A549 (cell line): Measurements from ENCODE around the gene ZDHHC22. TPM values are rescaled to one million over a fixed set of nuclear protein-coding genes. Genes with fewer than 3 reads are reported as not detected.

ENCODE experiments used
- ATAC-seq, 2 experiments: fragments of 200-7000 bp in 1 of 2; fragments of >200 bp in 1 of 2; cut with Nextera tagmentation in 1 of 2; cut with Tn5 transposase in 1 of 2; 3 replicates each; pipeline versions ENCODE4 v1.8.0 to v1.9.1; 2018 to 2020; ENCODE audit warnings: mild to moderate bottlenecking in 1 of 2, moderate library complexity in 1 of 2
- CTCF ChIA-PET: fragments of 300-600 bp; sonication (Branson Sonifier 250); formaldehyde crosslinking; extraction: SDS; loops from one replicate; lab custom pipeline; 2021; ENCODE audit warnings: antibody characterized with exemption, inconsistent platforms; lab: Yijun Ruan, JAX
- POLR2A ChIA-PET: fragments of 350-600 bp; formaldehyde crosslinking; extraction: SDS; loops from one replicate; lab custom pipeline; 2021; ENCODE audit warnings: antibody characterized with exemption, inconsistent platforms; lab: Yijun Ruan, JAX
- DNase-seq, 2 experiments: peaks; one replicate each; pipeline versions ENCODE4 v3.0.0 to v3.0.0-alpha.2; 2011 to 2016; ENCODE audit warnings: low read depth in 1 of 2, low spot score in 1 of 2
- FAIRE-seq: peaks from 2 replicates; lab custom pipeline; 2011; peaks lifted over from hg19 to GRCh38; lab: Jason Lieb, UNC
- H3K27ac ChIP-seq, 2 experiments: fragments of >200 bp; sonication (Bioruptor Twin); formaldehyde crosslinking; 3 replicates each; pipeline ENCODE4 v1.5.1; 2016 to 2017
- H3K4me1 ChIP-seq: fragments of >200 bp; sonication (Bioruptor Twin); formaldehyde crosslinking; 3 replicates; pipeline ENCODE4 v1.6.1; 2016
- H3K4me2 ChIP-seq: fragments of >200 bp; sonication (Bioruptor Twin); formaldehyde crosslinking; 3 replicates; pipeline ENCODE4 v1.6.1; 2016
- H3K4me3 ChIP-seq: fragments of >200 bp; sonication (Bioruptor Twin); formaldehyde crosslinking; 3 replicates; pipeline ENCODE4 v1.5.1; 2016
- H3K9me3 ChIP-seq: fragments of >200 bp; sonication (Bioruptor Twin); formaldehyde crosslinking; 3 replicates; pipeline ENCODE4 v1.6.1; 2016
- BHLHE40 ChIP-seq: IDR thresholded peaks from 2 replicates; pipeline ENCODE4 v1.6.1; 2012; ENCODE audit warnings: low read depth, low read length, inconsistent platforms
- CBX8 ChIP-seq: fragments of 200-600 bp; sonication (generic); IDR thresholded peaks from 2 replicates; pipeline ENCODE4 v1.6.1; 2016
- CEBPB ChIP-seq, 2 experiments: fragments of >200 bp in 1 of 2; sonication (Bioruptor Twin) in 1 of 2; formaldehyde crosslinking in 1 of 2; IDR thresholded peaks; 2 replicates each; pipeline ENCODE4 v1.6.1; 2012 to 2016
- CHD2 ChIP-seq: fragments of 150-350 bp; IDR thresholded peaks from 2 replicates; pipeline ENCODE4 v1.6.1; 2014; ENCODE audit warnings: low read length; ENCODE audit not compliant: partially characterized antibody
- FOSB ChIP-seq: fragments of 250-450 bp; sonication (Bioruptor Pico); IDR thresholded peaks from 2 replicates; pipeline ENCODE4 v1.5.0; 2020; ENCODE audit warnings: mild to moderate bottlenecking, moderate library complexity
- FOSL2 ChIP-seq, 2 experiments: fragments of 450-650 bp in 1 of 2; fragments of >200 bp in 1 of 2; sonication (Bioruptor Twin) in 1 of 2; formaldehyde crosslinking; IDR thresholded peaks; 2 replicates each; pipeline versions ENCODE4 v1.5.0 to v1.6.1; 2016 to 2020; ENCODE audit warnings: mild to moderate bottlenecking in 1 of 2, moderate library complexity in 1 of 2
- HEYL ChIP-seq: fragments of 250-450 bp; sonication (Bioruptor Pico); IDR thresholded peaks from 2 replicates; pipeline ENCODE4 v1.8.0; 2021; ENCODE audit warnings: mild to moderate bottlenecking, moderate library complexity
- HMGXB4 ChIP-seq: fragments of 250-450 bp; sonication (Bioruptor Pico); IDR thresholded peaks from 2 replicates; pipeline ENCODE4 v1.5.0; 2021; ENCODE audit warnings: mild to moderate bottlenecking, moderate library complexity, borderline replicate concordance
- HOXA7 ChIP-seq: fragments of 250-450 bp; sonication (Bioruptor Pico); IDR thresholded peaks from 2 replicates; pipeline ENCODE4 v1.5.0; 2020; ENCODE audit warnings: mild to moderate bottlenecking, moderate library complexity
- HOXB5 ChIP-seq: fragments of 250-450 bp; sonication (Bioruptor Pico); IDR thresholded peaks from 2 replicates; pipeline ENCODE4 v1.5.0; 2020; ENCODE audit warnings: mild to moderate bottlenecking, moderate library complexity
- KDM5A ChIP-seq: fragments of 200-600 bp; sonication (generic); IDR thresholded peaks from 2 replicates; pipeline ENCODE4 v1.6.1; 2016; ENCODE audit warnings: antibody characterized with exemption, mild to moderate bottlenecking
- MYC ChIP-seq: IDR thresholded peaks from 2 replicates; pipeline ENCODE4 v1.6.1; 2012; ENCODE audit warnings: mild to moderate bottlenecking, inconsistent platforms, low read length, improper control_type of control experiment, borderline replicate concordance
- PHF8 ChIP-seq: fragments of 200-600 bp; sonication (generic); IDR thresholded peaks from 2 replicates; pipeline ENCODE4 v1.6.1; 2016; ENCODE audit warnings: low read depth, mild to moderate bottlenecking, antibody characterized with exemption, moderate library complexity, borderline replicate concordance
- POLR2A ChIP-seq: IDR thresholded peaks from 2 replicates; pipeline ENCODE4 v1.6.1; 2012; ENCODE audit warnings: mild to moderate bottlenecking, low read length
- POLR2AphosphoS2 ChIP-seq: conservative IDR thresholded peaks from 2 replicates; pipeline ENCODE4 v1.6.1; 2012; ENCODE audit warnings: low read length, improper control_type of control experiment, inconsistent platforms
- RCOR1 ChIP-seq: fragments of 150-350 bp; IDR thresholded peaks from 2 replicates; pipeline ENCODE4 v1.6.1; 2014; ENCODE audit warnings: antibody characterized with exemption, low read length, low read depth
- RFX5 ChIP-seq: fragments of 450-650 bp; IDR thresholded peaks from 2 replicates; pipeline ENCODE4 v1.7.1; 2014; ENCODE audit warnings: antibody characterized with exemption, mild to moderate bottlenecking, moderate library complexity
- SMC3 ChIP-seq: fragments of >200 bp; sonication (Bioruptor Twin); formaldehyde crosslinking; IDR thresholded peaks from 3 replicates; pipeline ENCODE4 v1.6.1; 2018; ENCODE audit warnings: inconsistent platforms
- SREBF2 ChIP-seq: fragments of 450-650 bp; IDR thresholded peaks from 2 replicates; pipeline ENCODE4 v1.6.1; 2014; ENCODE audit warnings: mild to moderate bottlenecking, moderate library complexity
- ZC3H11A ChIP-seq: fragments of 450-650 bp; IDR thresholded peaks from 2 replicates; pipeline ENCODE4 v1.6.1; 2014; ENCODE audit warnings: antibody characterized with exemption, mild to moderate bottlenecking
- ZFP36 ChIP-seq: fragments of 450-650 bp; IDR thresholded peaks from 2 replicates; pipeline ENCODE4 v1.6.1; 2014; ENCODE audit warnings: borderline replicate concordance; ENCODE audit not compliant: partially characterized antibody
- WGBS: methylation state at CpG from one replicate; pipeline ENCODE4 v1.1.6; 2017; ENCODE audit errors: missing lambda C conversion rate; 5-methylcytosine and 5-hydroxymethylcytosine counted together
- polyA plus RNA-seq, 4 experiments: library from polyadenylated mRNA; depleted of rRNA in 3 of 4; stranded (reverse); fragments of >200 nt; fragmentation: RNase III in 1 of 4; extraction: RNeasy Plus Mini Kit Qiagen cat#74134 plus additional on column Dnase treatment in 1 of 4; gene quantifications; 2 replicates in 3 of 4; 3 replicates in 1 of 4; pipeline ENCODE4 v1.2.3, GENCODE V29; 2011 to 2017
- TF ChIP-seq, protein P1 (sequence below): fragments of >200 bp; sonication (Bioruptor Twin); formaldehyde crosslinking; IDR thresholded peaks from 3 replicates; pipeline ENCODE4 v1.5.1; 2016
- TF ChIP-seq, protein P2 (sequence below): IDR thresholded peaks from 2 replicates; pipeline ENCODE4 v1.6.1; 2012; ENCODE audit warnings: low read depth, borderline replicate concordance
- TF ChIP-seq, protein P3 (sequence below): fragments of 200-600 bp; sonication (generic); IDR thresholded peaks from 2 replicates; pipeline ENCODE4 v1.6.1; 2016; ENCODE audit warnings: antibody characterized with exemption, mild to moderate bottlenecking, moderate library complexity

ZDHHC22 gene
- polyA plus RNA-seq, 2 of the 4 experiments (the other 2 are of a cell fraction): 0.04 to 0.23 TPM

DNA sequence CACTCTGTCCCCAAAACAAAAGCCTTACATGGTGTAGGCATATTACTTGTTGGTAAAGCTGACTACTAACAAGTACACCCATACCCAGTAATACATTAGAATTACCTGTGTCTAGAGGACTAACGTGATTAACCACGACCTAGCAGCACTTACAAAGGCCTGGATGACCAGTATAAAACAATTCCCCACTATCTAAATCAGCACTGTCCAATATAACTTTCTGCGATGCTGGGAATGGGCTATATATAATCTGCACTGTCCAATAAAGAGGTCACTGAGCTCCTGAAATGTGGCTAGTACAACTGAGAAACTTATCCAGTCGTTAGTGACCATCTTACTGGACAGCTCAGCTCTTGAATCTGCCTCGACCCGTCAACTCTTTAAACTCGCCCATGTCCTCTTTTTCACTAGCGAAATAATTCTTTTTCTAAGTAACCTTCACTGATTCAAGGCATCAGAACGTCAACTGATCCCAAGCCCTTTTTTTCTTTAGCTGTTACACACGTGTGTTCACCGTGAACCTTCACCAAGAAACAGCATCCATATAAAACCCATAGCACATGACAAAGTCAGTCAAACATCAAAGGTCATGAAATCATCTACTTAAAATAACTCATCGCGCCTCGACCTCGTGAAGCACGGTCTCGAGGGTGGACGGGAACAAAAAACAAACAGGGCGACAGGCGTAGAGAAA is 44.4 kb downstream of the ZDHHC22 start:
- WGBS: 6% methylated on average over 20 of the region's 20 CpGs
- Histone ChIP-seq H3K4me2 (peak overlapping the region; percentile 84), H3K4me1 (peaks cover 21% of the 10 kb centered on the region), H3K4me3 (peak overlapping the region; percentile 92), H3K27ac (peak overlapping the region; percentile 86 to 94), H3K9me3 (0 out of 3 replicates have a peak, but pooled peaks cover 4% of the 10 kb centered on the region)
- no peak for TF ChIP-seq CHD2
- TF ChIP-seq BHLHE40: no peak
- TF ChIP-seq POLR2AphosphoS2: no peak
- TF ChIP-seq HMGXB4 (CRISPR knock-in tag): no peak
- peak; percentile 69; the same call in 1 of the 2 replicates for TF ChIP-seq HOXA7 (CRISPR knock-in tag)
- no peak for TF ChIP-seq RFX5
- no peak for TF ChIP-seq CEBPB (IDR thresholded peaks at IDR 0.05)
- TF ChIP-seq POLR2A: no peak
- no peak for TF ChIP-seq HEYL (CRISPR knock-in tag)
- TF ChIP-seq MYC: no peak
- TF ChIP-seq FOSL2 (IDR thresholded peaks at IDR 0.05): no peak
- TF ChIP-seq FOSL2 (CRISPR knock-in tag; IDR thresholded peaks at IDR 0.05): no peak
- TF ChIP-seq KDM5A: no peak
- TF ChIP-seq ZC3H11A: no peak
- no peak for TF ChIP-seq PHF8
- peak; percentile 61; the same call in 1 of the 2 replicates for TF ChIP-seq FOSB
- no peak for TF ChIP-seq RCOR1
- TF ChIP-seq SMC3: no peak
- TF ChIP-seq HOXB5 (CRISPR knock-in tag): no peak
- TF ChIP-seq, protein P1, sequence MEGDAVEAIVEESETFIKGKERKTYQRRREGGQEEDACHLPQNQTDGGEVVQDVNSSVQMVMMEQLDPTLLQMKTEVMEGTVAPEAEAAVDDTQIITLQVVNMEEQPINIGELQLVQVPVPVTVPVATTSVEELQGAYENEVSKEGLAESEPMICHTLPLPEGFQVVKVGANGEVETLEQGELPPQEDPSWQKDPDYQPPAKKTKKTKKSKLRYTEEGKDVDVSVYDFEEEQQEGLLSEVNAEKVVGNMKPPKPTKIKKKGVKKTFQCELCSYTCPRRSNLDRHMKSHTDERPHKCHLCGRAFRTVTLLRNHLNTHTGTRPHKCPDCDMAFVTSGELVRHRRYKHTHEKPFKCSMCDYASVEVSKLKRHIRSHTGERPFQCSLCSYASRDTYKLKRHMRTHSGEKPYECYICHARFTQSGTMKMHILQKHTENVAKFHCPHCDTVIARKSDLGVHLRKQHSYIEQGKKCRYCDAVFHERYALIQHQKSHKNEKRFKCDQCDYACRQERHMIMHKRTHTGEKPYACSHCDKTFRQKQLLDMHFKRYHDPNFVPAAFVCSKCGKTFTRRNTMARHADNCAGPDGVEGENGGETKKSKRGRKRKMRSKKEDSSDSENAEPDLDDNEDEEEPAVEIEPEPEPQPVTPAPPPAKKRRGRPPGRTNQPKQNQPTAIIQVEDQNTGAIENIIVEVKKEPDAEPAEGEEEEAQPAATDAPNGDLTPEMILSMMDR: no peak
- TF ChIP-seq, protein P2, sequence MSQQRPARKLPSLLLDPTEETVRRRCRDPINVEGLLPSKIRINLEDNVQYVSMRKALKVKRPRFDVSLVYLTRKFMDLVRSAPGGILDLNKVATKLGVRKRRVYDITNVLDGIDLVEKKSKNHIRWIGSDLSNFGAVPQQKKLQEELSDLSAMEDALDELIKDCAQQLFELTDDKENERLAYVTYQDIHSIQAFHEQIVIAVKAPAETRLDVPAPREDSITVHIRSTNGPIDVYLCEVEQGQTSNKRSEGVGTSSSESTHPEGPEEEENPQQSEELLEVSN: 0 out of 2 replicates have a peak, but pooled peaks have one; percentile 47
- no peak for TF ChIP-seq CBX8
- TF ChIP-seq, protein P3, sequence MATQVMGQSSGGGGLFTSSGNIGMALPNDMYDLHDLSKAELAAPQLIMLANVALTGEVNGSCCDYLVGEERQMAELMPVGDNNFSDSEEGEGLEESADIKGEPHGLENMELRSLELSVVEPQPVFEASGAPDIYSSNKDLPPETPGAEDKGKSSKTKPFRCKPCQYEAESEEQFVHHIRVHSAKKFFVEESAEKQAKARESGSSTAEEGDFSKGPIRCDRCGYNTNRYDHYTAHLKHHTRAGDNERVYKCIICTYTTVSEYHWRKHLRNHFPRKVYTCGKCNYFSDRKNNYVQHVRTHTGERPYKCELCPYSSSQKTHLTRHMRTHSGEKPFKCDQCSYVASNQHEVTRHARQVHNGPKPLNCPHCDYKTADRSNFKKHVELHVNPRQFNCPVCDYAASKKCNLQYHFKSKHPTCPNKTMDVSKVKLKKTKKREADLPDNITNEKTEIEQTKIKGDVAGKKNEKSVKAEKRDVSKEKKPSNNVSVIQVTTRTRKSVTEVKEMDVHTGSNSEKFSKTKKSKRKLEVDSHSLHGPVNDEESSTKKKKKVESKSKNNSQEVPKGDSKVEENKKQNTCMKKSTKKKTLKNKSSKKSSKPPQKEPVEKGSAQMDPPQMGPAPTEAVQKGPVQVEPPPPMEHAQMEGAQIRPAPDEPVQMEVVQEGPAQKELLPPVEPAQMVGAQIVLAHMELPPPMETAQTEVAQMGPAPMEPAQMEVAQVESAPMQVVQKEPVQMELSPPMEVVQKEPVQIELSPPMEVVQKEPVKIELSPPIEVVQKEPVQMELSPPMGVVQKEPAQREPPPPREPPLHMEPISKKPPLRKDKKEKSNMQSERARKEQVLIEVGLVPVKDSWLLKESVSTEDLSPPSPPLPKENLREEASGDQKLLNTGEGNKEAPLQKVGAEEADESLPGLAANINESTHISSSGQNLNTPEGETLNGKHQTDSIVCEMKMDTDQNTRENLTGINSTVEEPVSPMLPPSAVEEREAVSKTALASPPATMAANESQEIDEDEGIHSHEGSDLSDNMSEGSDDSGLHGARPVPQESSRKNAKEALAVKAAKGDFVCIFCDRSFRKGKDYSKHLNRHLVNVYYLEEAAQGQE: no peak
- TF ChIP-seq SREBF2: no peak
- no peak for TF ChIP-seq ZFP36
- no peak for ATAC-seq
- POLR2A ChIA-PET: interaction anchor here (1.3 kb wide), 1 partner anchor 221 kb away, joined by 3 read pairs; no protein-coding TSS in a partner anchor
- CTCF ChIA-PET: interaction anchor here (1.3 to 34.2 kb wide), 6 partner anchors 21 to 221 kb away, joined by 3 to 1600 read pairs (median 17); no protein-coding TSS in a partner anchor
- DNase-seq: no peak
- FAIRE-seq: no peak
